ENCODE measurements around the gene MGST2. TPM values are rescaled to one million over a fixed set of nuclear protein-coding genes. Genes with fewer than 3 reads are reported as not detected.

MGST2 gene
- total RNA-seq, 2 experiments from 2014 or later = 0.70 to 3.0 TPM

DNA sequence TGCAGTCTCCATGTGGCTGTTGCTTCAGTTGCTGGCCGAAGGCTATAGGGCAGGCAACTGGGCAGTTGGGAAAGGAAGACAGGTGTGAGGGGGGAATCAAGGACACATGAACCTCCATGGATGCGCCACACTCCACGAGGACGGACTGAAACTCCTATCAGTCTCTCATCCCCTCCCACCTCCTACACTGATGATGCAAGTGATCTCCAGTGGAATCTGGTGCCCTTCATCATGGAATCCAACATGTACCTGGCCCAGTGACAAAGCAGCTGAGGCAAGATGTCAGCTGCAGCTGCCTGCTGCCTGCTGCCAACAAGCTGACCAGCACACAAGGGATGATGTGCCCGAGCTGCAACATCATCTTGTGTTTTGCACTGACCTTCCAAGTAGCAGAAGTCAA is 26.0 kb upstream of the MGST2 start:
- no peak overlapping the region for H3K4me3 Mint-ChIP-seq
- H3K27ac Mint-ChIP-seq = no peak overlapping the region
- TF ChIP-seq, protein P1, sequence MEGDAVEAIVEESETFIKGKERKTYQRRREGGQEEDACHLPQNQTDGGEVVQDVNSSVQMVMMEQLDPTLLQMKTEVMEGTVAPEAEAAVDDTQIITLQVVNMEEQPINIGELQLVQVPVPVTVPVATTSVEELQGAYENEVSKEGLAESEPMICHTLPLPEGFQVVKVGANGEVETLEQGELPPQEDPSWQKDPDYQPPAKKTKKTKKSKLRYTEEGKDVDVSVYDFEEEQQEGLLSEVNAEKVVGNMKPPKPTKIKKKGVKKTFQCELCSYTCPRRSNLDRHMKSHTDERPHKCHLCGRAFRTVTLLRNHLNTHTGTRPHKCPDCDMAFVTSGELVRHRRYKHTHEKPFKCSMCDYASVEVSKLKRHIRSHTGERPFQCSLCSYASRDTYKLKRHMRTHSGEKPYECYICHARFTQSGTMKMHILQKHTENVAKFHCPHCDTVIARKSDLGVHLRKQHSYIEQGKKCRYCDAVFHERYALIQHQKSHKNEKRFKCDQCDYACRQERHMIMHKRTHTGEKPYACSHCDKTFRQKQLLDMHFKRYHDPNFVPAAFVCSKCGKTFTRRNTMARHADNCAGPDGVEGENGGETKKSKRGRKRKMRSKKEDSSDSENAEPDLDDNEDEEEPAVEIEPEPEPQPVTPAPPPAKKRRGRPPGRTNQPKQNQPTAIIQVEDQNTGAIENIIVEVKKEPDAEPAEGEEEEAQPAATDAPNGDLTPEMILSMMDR (IDR thresholded peaks at IDR 0.05) = no peak
- Histone ChIP-seq H3K4me1 (ENCODE audit: insufficient read depth, low read length) (no peaks in the 10 kb centered on the region), H3K27ac (ENCODE audit: low read depth in 1 of 2, low read length in 2 of 2) (no peak overlapping the region), H3K9me3 (ENCODE audit: control insufficient read depth in 1 of 2, insufficient read depth in 1 of 2, low read length in 2 of 2) (peaks cover 6 to 20% of the 10 kb centered on the region in 2 experiments), H3K27me3 (ENCODE audit: control insufficient read depth in 1 of 2, insufficient read depth in 2 of 2, low read length in 2 of 2) (no peaks in the 10 kb centered on the region), H3K4me3 (ENCODE audit: low read length) (no peak overlapping the region), H3K36me3 (ENCODE audit: insufficient read depth, low read length) (no peaks in the 10 kb centered on the region)
- POLR2A ChIA-PET = no interaction called here
- intact Hi-C loops (cut with DNase I, micrococcal nuclease) = no loop called here
- CTCF ChIA-PET = no interaction called here
- H3K27me3 Mint-ChIP-seq = peaks cover 13% of the 10 kb centered on the region
- peaks cover 11% of the 10 kb centered on the region for H3K9me3 Mint-ChIP-seq
- no peak for ATAC-seq (ENCODE audit: poor library complexity)
- no peaks in the 10 kb centered on the region for H3K36me3 Mint-ChIP-seq (ENCODE audit: low read depth)
- DNase-seq = no peak
- no peaks in the 10 kb centered on the region for H3K4me1 Mint-ChIP-seq (ENCODE audit: low read depth)

DNA sequence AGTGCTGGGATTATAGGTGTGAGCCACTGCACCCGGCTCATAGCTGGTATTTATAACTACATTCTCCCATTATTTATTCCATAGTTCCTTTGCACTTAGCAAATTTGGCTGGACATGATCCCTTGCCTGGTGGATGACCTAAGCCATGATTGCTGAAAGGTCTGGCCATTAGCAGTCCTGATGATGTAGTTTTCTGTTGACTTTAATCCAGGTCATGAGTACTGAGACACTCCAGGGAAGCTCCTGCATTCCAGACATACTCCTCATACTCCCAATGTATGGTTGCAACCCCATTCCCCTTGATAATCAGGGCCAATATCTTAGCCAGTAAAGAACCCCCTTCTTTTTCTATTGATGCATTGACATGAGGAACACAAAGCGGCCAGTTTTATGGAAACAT is 24.4 kb upstream of the MGST2 start:
- Histone ChIP-seq H3K4me3 (ENCODE audit: low read length) (no peak overlapping the region), H3K9me3 (ENCODE audit: control insufficient read depth in 1 of 2, insufficient read depth in 1 of 2, low read length in 2 of 2) (peaks cover 6 to 20% of the 10 kb centered on the region in 2 experiments), H3K36me3 (ENCODE audit: insufficient read depth, low read length) (no peaks in the 10 kb centered on the region), H3K27me3 (ENCODE audit: control insufficient read depth in 1 of 2, insufficient read depth in 2 of 2, low read length in 2 of 2) (no peaks in the 10 kb centered on the region), H3K27ac (ENCODE audit: low read depth in 1 of 2, low read length in 2 of 2) (no peak overlapping the region), H3K4me1 (ENCODE audit: insufficient read depth, low read length) (no peaks in the 10 kb centered on the region)
- no peak for DNase-seq
- ATAC-seq (ENCODE audit: poor library complexity) = no peak
- Mint-ChIP-seq H3K27ac (no peak overlapping the region), H3K4me1 (ENCODE audit: low read depth) (no peaks in the 10 kb centered on the region), H3K27me3 (peaks cover 5% of the 10 kb centered on the region), H3K36me3 (ENCODE audit: low read depth) (no peaks in the 10 kb centered on the region), H3K9me3 (peaks cover 11% of the 10 kb centered on the region), H3K4me3 (no peak overlapping the region)
- intact Hi-C loops (cut with DNase I, micrococcal nuclease) = no loop called here
- POLR2A ChIA-PET = no interaction called here
- CTCF ChIA-PET = interaction anchor here (1.1 kb wide), 1 partner anchor 10 kb away, joined by 4 read pairs; no protein-coding TSS in a partner anchor
- TF ChIP-seq, protein P1 (IDR thresholded peaks at IDR 0.05) = no peak

DNA sequence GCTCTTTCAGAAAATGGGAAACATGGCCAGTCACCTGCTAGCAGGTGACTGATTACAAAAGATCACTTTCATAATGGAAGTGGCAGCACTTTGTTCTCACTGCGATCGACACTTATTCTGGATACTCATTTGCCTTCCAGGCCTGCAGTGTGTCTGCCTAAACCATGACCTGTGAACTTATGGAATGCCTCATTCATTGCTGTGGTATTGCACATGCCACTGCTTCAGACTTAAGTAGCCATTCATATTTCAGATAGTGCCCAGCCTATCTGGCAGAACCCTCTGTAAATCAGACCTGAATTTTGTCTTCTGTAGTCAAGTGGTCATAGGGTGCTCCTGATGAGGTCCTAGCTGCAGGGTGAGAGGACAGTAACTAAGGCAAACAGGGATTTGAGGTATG is 23.3 kb upstream of the MGST2 start:
- TF ChIP-seq, protein P1 (IDR thresholded peaks at IDR 0.05) = no peak
- no peak overlapping the region for H3K4me3 Mint-ChIP-seq
- H3K27me3 Mint-ChIP-seq = peaks cover 5% of the 10 kb centered on the region
- Histone ChIP-seq H3K27me3 (ENCODE audit: control insufficient read depth in 1 of 2, insufficient read depth in 2 of 2, low read length in 2 of 2) (no peaks in the 10 kb centered on the region), H3K4me1 (ENCODE audit: insufficient read depth, low read length) (no peaks in the 10 kb centered on the region), H3K36me3 (ENCODE audit: insufficient read depth, low read length) (no peaks in the 10 kb centered on the region), H3K9me3 (ENCODE audit: control insufficient read depth in 1 of 2, insufficient read depth in 1 of 2, low read length in 2 of 2) (peaks cover 6 to 20% of the 10 kb centered on the region in 2 experiments), H3K27ac (ENCODE audit: low read depth in 1 of 2, low read length in 2 of 2) (no peak overlapping the region), H3K4me3 (ENCODE audit: low read length) (no peak overlapping the region)
- DNase-seq = no peak
- ATAC-seq (ENCODE audit: poor library complexity) = no peak
- no peaks in the 10 kb centered on the region for H3K36me3 Mint-ChIP-seq (ENCODE audit: low read depth)
- no peak overlapping the region for H3K27ac Mint-ChIP-seq
- POLR2A ChIA-PET = no interaction called here
- H3K9me3 Mint-ChIP-seq = peaks cover 10% of the 10 kb centered on the region
- CTCF ChIA-PET = interaction anchor here (0.7 to 1.5 kb wide), 2 partner anchors 9 to 276 kb away, joined by 3 to 5 read pairs; no protein-coding TSS in a partner anchor
- intact Hi-C loops (cut with DNase I, micrococcal nuclease) = no loop called here
- no peaks in the 10 kb centered on the region for H3K4me1 Mint-ChIP-seq (ENCODE audit: low read depth)

Data from CD4-positive, alpha-beta T cell (primary cell).